ENCODE data around the gene KIAA0753.

KIAA0753 gene

GRCh38 chr17:6633263-6633662 is 7.2 kb downstream of the KIAA0753 start:
- CTCF ChIA-PET = no interaction called here
- TF ChIP-seq TARDBP (IDR thresholded peaks at IDR 0.05) (no peak), PKNOX1 (IDR thresholded peaks at IDR 0.05) (no peak), SUZ12 (IDR thresholded peaks at IDR 0.05) (no peak), HDGF (IDR thresholded peaks at IDR 0.05; ENCODE audit: borderline replicate concordance) (no peak), FOXM1 (IDR thresholded peaks at IDR 0.05; ENCODE audit: borderline replicate concordance) (no peak), FOXA1 (IDR thresholded peaks at IDR 0.05) (no peak), CTBP1 (IDR thresholded peaks at IDR 0.05; ENCODE audit: borderline replicate concordance) (no peak), ELF4 (IDR thresholded peaks at IDR 0.05) (no peak), NFRKB (IDR thresholded peaks at IDR 0.05) (no peak), SP1 (IDR thresholded peaks at IDR 0.05) (no peak), L3MBTL2 (conservative IDR thresholded peaks at IDR 0.05) (no peak), ZNF384 (IDR thresholded peaks at IDR 0.05) (no peak), BHLHE40 (IDR thresholded peaks at IDR 0.05; ENCODE audit: borderline replicate concordance) (no peak), LEF1 (IDR thresholded peaks at IDR 0.05; ENCODE audit: borderline replicate concordance) (no peak), ARNT (IDR thresholded peaks at IDR 0.05) (no peak), FOXK2 (IDR thresholded peaks at IDR 0.05) (no peak)
- POLR2A ChIA-PET = no interaction called here
- DNase-seq (ENCODE audit: extremely low spot score) = no peak

GRCh38 chr17:6632530-6632929 is 8.0 kb downstream of the KIAA0753 start:
- TF ChIP-seq ARNT (IDR thresholded peaks at IDR 0.05) (no peak), SUZ12 (IDR thresholded peaks at IDR 0.05) (no peak), SP1 (IDR thresholded peaks at IDR 0.05) (no peak)
- CTCF ChIA-PET = no interaction called here
- POLR2A ChIA-PET = no interaction called here
- DNase-seq (ENCODE audit: extremely low spot score) = no peak

- no peak for DNase-seq (ENCODE audit: extremely low spot score)
- TF ChIP-seq SUZ12 (IDR thresholded peaks at IDR 0.05) (no peak), NFRKB (IDR thresholded peaks at IDR 0.05) (no peak), BHLHE40 (IDR thresholded peaks at IDR 0.05; ENCODE audit: borderline replicate concordance) (no peak), ZNF384 (IDR thresholded peaks at IDR 0.05) (no peak), ARNT (IDR thresholded peaks at IDR 0.05) (no peak), LEF1 (IDR thresholded peaks at IDR 0.05; ENCODE audit: borderline replicate concordance) (no peak), SP1 (IDR thresholded peaks at IDR 0.05) (no peak), L3MBTL2 (conservative IDR thresholded peaks at IDR 0.05) (no peak)
- ChIA-PET CTCF (no interaction called here), POLR2A (no interaction called here)
These were observed 10.1 kb downstream of the KIAA0753 start for GRCh38 chr17:6630390-6630789.

GRCh38 chr17:6627019-6627418 is 13.5 kb downstream of the KIAA0753 start:
- POLR2A ChIA-PET = no interaction called here
- no peak for TF ChIP-seq FOXM1 (IDR thresholded peaks at IDR 0.05; ENCODE audit: borderline replicate concordance)
- TF ChIP-seq PKNOX1 (IDR thresholded peaks at IDR 0.05) = no peak
- TF ChIP-seq SP1 (IDR thresholded peaks at IDR 0.05) = no peak
- TF ChIP-seq CTBP1 (IDR thresholded peaks at IDR 0.05; ENCODE audit: borderline replicate concordance) = no peak
- no peak for TF ChIP-seq FOXA1 (IDR thresholded peaks at IDR 0.05)
- no peak for TF ChIP-seq HDGF (IDR thresholded peaks at IDR 0.05; ENCODE audit: borderline replicate concordance)
- no peak for TF ChIP-seq L3MBTL2 (conservative IDR thresholded peaks at IDR 0.05)
- no peak for TF ChIP-seq ZNF384 (IDR thresholded peaks at IDR 0.05)
- TF ChIP-seq TARDBP (IDR thresholded peaks at IDR 0.05) = no peak
- CTCF ChIA-PET = no interaction called here
- no peak for DNase-seq (ENCODE audit: extremely low spot score)

GRCh38 chr17:6626616-6627015 is 13.9 kb downstream of the KIAA0753 start:
- POLR2A ChIA-PET = no interaction called here
- DNase-seq (ENCODE audit: extremely low spot score) = no peak
- CTCF ChIA-PET = no interaction called here
- no peak for TF ChIP-seq BHLHE40 (IDR thresholded peaks at IDR 0.05; ENCODE audit: borderline replicate concordance)
- TF ChIP-seq SP1 (IDR thresholded peaks at IDR 0.05) = no peak
- TF ChIP-seq HDGF (IDR thresholded peaks at IDR 0.05; ENCODE audit: borderline replicate concordance) = no peak
- no peak for TF ChIP-seq NFRKB (IDR thresholded peaks at IDR 0.05)
- no peak for TF ChIP-seq TARDBP (IDR thresholded peaks at IDR 0.05)
- no peak for TF ChIP-seq ELF4 (IDR thresholded peaks at IDR 0.05)
- no peak for TF ChIP-seq L3MBTL2 (conservative IDR thresholded peaks at IDR 0.05)
- TF ChIP-seq ARNT (IDR thresholded peaks at IDR 0.05) = no peak
- no peak for TF ChIP-seq FOXA1 (IDR thresholded peaks at IDR 0.05)
- TF ChIP-seq ZNF384 (IDR thresholded peaks at IDR 0.05) = no peak
- TF ChIP-seq PKNOX1 (IDR thresholded peaks at IDR 0.05) = no peak
- TF ChIP-seq LEF1 (IDR thresholded peaks at IDR 0.05; ENCODE audit: borderline replicate concordance) = no peak
- TF ChIP-seq FOXM1 (IDR thresholded peaks at IDR 0.05; ENCODE audit: borderline replicate concordance) = no peak
- TF ChIP-seq FOXK2 (IDR thresholded peaks at IDR 0.05) = no peak
- no peak for TF ChIP-seq CTBP1 (IDR thresholded peaks at IDR 0.05; ENCODE audit: borderline replicate concordance)
- TF ChIP-seq SUZ12 (IDR thresholded peaks at IDR 0.05) = no peak

- DNase-seq (ENCODE audit: extremely low spot score) = no peak
- ChIA-PET CTCF (no interaction called here), POLR2A (no interaction called here)
- no peak for TF ChIP-seq TARDBP (IDR thresholded peaks at IDR 0.05)
- no peak for TF ChIP-seq FOXM1 (IDR thresholded peaks at IDR 0.05; ENCODE audit: borderline replicate concordance)
- no peak for TF ChIP-seq CTBP1 (IDR thresholded peaks at IDR 0.05; ENCODE audit: borderline replicate concordance)
- TF ChIP-seq FOXK2 (IDR thresholded peaks at IDR 0.05) = no peak
- no peak for TF ChIP-seq HDGF (IDR thresholded peaks at IDR 0.05; ENCODE audit: borderline replicate concordance)
- TF ChIP-seq SP1 (IDR thresholded peaks at IDR 0.05) = no peak
- no peak for TF ChIP-seq FOXA1 (IDR thresholded peaks at IDR 0.05)
- TF ChIP-seq ZNF384 (IDR thresholded peaks at IDR 0.05) = no peak
- TF ChIP-seq ARNT (IDR thresholded peaks at IDR 0.05) = no peak
- TF ChIP-seq L3MBTL2 (conservative IDR thresholded peaks at IDR 0.05) = no peak
- no peak for TF ChIP-seq NFRKB (IDR thresholded peaks at IDR 0.05)
- no peak for TF ChIP-seq PKNOX1 (IDR thresholded peaks at IDR 0.05)
- no peak for TF ChIP-seq ELF4 (IDR thresholded peaks at IDR 0.05)
- TF ChIP-seq LEF1 (IDR thresholded peaks at IDR 0.05; ENCODE audit: borderline replicate concordance) = no peak
- TF ChIP-seq BHLHE40 (IDR thresholded peaks at IDR 0.05; ENCODE audit: borderline replicate concordance) = no peak
These were observed 16.6 kb downstream of the KIAA0753 start for GRCh38 chr17:6623941-6624340.
